HG03460 (cell line): ENCODE results near the gene FCN1.

Experiments
- ATAC-seq: cut with Tn5 transposase; IDR thresholded peaks from one replicate; pipeline ENCODE4 v1.9.1; 2021; ENCODE audit not compliant: unreplicated experiment

Gene FCN1

DNA sequence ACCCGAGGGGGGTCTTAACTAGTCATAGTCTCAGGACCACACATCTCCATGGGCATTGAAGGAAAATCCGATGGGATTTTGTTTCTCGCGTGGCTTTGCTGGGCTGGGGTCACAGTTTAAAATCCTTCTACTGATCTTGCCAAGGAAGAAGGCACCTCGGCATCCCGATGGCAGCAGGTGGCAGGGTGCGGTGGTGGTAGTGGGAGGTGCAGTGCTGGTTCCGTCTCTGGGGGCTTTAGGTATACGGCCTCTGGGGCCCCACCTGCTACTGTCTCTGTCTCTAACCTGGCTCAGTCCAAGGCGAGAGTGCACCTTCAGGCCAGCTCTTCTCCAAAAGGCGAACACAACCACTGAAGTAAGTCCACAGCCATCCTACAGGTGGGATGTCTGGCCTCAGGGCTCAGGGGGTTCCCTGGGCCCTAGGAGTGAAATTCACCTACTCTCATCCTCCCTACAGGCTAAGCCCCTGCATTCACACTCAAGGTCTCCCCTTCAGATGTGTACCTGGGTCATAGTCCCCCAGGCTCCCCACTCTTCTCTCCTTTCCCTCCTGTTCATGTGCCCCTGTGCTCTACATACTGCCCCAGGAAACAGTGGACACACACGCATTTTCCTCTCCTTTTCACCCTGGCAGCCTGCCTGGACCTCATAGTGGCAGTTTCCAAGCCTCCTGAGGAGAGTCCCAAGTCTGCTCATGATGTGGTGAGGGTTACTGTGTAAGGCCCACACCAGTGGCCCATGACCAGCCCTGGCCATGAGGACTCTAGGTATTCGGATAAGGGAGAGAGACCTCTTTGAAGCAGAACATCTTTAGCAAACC is 37.8 kb downstream of the FCN1 start:
- no peak for ATAC-seq

GRCh38 chr9:134877541-134877940 is 40.2 kb downstream of the FCN1 start:
- no peak for ATAC-seq

DNA sequence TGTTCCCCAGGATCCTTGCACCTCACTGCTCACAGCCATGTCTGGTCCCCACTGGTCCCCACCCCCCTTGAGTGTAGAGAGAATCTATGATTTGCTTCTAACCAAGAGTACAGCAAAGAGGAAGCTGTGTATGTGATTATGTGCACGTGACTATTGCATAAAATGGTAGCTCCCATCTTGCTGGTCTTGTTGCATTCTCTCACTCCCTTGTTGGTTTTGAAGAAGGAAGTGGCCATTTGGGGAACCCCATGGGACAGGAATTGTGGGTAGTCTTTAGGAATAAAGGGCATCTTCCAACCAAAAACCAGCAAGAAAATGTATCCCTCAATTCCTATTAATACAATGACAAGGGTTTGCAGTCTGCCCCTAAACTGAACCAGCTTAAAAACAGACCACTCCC is 42.3 kb downstream of the FCN1 start:
- no peak for ATAC-seq

- no peak for ATAC-seq
These were observed 45.1 kb downstream of the FCN1 start for GRCh38 chr9:134872482-134873231.

GRCh38 chr9:134871697-134872340 is 45.9 kb downstream of the FCN1 start:
- ATAC-seq = no peak

DNA sequence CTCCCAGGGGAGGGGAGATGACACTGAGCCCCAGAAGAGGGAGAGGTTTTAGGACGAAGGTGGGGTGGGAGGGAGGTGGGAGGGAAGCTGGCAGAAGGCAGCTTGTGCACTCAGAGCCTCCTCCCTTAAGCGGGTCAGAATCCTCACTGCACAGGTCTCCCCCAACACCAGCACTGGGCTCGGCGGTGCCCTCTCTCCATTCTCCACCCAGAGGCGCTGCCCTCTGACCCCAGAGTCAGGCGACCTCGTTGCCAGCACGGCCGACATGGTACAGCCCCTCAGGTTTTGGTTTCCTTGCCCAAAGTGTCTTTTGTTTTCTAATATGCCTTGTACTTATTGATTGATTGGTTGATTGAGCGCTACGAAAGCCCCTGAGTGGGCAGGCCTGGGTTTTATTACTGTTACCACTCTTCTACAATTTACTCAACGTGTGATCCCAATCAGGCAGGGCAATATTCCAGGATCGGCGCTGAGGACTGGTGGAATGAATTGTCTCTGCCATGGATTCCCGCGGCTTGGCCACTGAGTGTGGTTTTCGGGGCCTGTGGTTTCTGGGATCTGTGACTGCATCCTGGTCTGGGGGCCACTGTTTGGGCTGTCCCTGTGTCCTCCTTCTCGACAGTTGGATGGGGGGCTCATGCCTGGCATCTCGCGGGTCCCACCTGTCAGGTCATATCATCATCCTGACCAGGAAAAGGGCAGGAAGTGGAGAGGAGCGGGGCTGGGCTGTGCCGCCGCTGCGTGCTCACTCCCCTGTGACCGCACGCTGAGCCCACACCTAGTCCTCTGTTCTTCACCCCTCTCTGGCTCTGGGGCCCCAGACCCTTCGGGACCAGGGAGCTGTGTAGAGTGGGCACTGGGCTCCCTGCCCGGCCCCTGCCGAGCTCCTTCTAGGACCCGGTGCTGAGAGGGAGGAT is 46.7 kb downstream of the FCN1 start:
- ATAC-seq = no peak

DNA sequence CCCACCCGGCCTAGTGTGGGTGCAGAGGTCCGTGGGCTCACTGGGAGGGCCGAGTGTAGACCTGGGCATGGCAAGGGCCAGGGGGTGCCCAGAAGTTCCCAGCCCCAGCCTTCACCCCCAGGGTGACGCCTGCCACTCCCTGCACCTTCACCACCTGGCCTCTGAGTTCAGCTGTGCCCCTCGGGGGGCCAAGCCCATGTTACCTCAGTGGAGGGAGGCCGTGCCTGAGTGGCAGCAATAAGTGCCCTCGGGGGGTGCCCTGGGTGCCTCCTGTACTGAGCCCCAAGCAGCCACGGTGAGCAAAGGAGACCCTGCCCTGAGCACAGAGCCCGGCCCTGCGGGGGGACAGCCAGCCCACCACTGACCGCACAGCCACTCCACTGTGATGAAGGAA is 47.4 kb downstream of the FCN1 start:
- ATAC-seq = no peak

- ATAC-seq = no peak
These were observed 48.0 kb downstream of the FCN1 start for GRCh38 chr9:134869554-134870300.

GRCh38 chr9:134868751-134869553 is 48.8 kb downstream of the FCN1 start:
- ATAC-seq = no peak

- ATAC-seq = no peak
These were observed 49.6 kb downstream of the FCN1 start for GRCh38 chr9:134867917-134868750.

GRCh38 chr9:134864821-134865190 is 52.9 kb downstream of the FCN1 start:
- no peak for ATAC-seq

GRCh38 chr9:134863941-134864820 is 53.5 kb downstream of the FCN1 start:
- ATAC-seq = no peak

DNA sequence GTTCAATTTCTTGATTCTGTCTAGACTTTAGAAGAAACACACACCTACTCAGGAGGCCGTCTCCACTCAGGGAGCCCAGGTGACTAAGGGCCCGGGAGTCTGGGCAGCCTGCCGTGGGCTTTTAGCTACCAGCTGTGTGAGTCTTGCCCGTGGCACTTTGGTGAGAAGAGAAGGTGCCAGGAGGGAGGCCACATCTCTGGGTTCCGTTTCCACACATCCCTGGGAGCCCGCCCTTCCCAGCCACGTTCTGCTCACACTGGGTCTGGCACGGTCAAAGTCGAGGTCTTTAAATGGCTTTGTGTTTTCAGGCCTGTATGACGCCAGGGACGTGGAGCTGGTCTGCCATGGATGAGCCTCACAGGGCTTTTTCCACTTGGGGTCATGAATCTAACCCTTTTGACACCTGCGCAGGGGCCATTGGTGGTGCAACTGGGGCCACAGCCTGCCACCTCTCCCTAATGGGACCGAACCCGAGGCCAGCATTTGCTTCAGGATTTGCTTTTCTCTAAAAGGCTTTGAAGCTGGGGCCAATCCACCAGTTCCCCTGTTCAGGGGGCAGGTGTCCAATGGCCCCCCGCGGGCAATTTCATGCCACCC is 54.3 kb downstream of the FCN1 start:
- ATAC-seq = no peak

DNA sequence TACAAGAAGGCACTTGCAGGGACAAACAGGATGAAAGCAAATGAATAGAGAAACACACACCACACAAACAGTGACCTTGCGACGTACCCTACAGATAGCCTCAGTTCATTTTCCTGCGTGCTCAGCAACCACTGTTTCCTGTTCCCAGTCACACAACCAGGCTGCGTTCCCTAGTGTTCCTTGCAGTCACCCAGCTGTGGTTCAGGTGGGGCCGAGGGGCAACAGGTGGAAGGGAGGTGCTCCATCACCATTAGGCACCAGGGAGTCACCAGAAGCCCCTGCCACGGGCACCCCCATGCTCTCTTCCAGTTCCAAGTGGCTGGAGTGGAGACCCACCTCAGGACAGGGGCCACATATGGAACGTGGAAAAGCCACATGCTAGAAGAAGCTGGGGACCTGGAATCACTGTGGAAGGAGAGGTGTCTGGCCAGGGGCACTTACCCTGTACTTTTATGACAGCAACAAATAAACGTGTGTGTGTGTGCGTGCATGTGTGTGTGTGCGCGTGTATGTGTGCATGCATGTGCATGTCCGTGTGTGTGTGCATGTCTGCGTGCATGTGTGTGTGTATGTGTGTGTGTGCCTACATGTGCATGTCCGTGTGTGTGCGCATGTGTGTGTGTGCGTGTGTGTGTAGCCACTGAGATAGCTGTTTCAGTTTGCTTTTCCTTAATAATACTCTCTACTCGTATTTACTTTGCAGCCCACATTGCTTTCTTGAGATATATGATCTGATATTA is 55.9 kb downstream of the FCN1 start:
- ATAC-seq = no peak

DNA sequence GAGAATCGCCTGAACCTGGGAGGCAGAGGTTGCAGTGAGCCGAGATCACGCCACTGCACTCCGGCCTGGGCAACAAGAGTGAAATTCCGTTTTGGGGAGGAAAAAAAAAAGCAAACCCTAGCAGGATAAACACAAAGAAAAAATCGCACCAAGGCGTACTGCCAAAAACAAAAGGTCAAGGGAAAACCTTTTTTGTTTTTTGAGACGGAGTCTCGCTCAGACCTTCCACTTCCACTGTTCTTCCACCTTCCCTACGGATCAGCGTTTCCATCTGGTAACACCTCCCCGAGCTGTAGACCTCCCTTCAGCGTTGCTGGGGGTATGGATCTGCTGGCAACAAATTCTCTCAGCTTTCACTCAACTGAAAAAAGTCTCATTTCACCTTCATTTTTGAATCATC is 57.2 kb downstream of the FCN1 start:
- ATAC-seq = no peak

GRCh38 chr9:134858051-134858841 is 59.5 kb downstream of the FCN1 start:
- peak; percentile 81 for ATAC-seq
